Activated T-cell treated with anti-CD3 and anti-CD28 coated beads, Interleukin-2, amount 50 U/mL, for 72 hours (primary cell): ENCODE results near the gene SPATA3. TPM values are rescaled to one million over a fixed set of nuclear protein-coding genes. Genes with fewer than 3 reads are reported as not detected.
A peak's percentile ranks its signal among the peaks of the same experiment; 100 is the strongest.

ENCODE experiments used
- ATAC-seq, 2 donors: fragments of 150-1000 bp; cut with Tn5 transposase; replicated peaks in 1 of 2; 2 replicates each; pipeline ENCODE4 v1.10.0; 2021; ENCODE audit warnings: moderate library complexity in 2 of 2, mild to moderate bottlenecking in 1 of 2
- DNase-seq, 2 donors: peaks; one replicate each; pipeline ENCODE4 v3.0.0; 2021 to 2022; ENCODE audit warnings: mixed read lengths in 1 of 2
- H3K27ac Mint-ChIP-seq: one replicate; pipeline ENCODE4 v1.8.0; 2022; ENCODE audit warnings: mild to moderate bottlenecking, moderate library complexity, mixed read lengths
- H3K27me3 Mint-ChIP-seq: one replicate; pipeline ENCODE4 v1.8.0; 2022; ENCODE audit warnings: low read depth, mixed read lengths
- H3K36me3 Mint-ChIP-seq, 2 donors: one replicate each; pipeline ENCODE4 v1.8.0; 2022; ENCODE audit warnings: mixed read lengths in 2 of 2, mild to moderate bottlenecking in 1 of 2; ENCODE audit not compliant: insufficient read depth in 2 of 2
- H3K4me1 Mint-ChIP-seq: one replicate; pipeline ENCODE4 v1.8.0; 2022; ENCODE audit warnings: low read depth, mixed read lengths
- H3K4me3 Mint-ChIP-seq, 2 donors: one replicate each; pipeline ENCODE4 v1.8.0; 2022; ENCODE audit warnings: mild to moderate bottlenecking in 2 of 2, mixed read lengths in 2 of 2, moderate library complexity in 2 of 2
- H3K9me3 Mint-ChIP-seq, 2 donors: one replicate each; pipeline ENCODE4 v1.8.0; 2022; ENCODE audit warnings: mixed read lengths in 2 of 2
- total RNA-seq, 2 donors: library from RNA; stranded (reverse); gene quantifications; one replicate each; pipeline ENCODE4 v1.2.3, GENCODE V29; 2022

Gene SPATA3
- total RNA-seq, 2 donors from 2014 or later = 1.9 to 2.3 TPM

DNA sequence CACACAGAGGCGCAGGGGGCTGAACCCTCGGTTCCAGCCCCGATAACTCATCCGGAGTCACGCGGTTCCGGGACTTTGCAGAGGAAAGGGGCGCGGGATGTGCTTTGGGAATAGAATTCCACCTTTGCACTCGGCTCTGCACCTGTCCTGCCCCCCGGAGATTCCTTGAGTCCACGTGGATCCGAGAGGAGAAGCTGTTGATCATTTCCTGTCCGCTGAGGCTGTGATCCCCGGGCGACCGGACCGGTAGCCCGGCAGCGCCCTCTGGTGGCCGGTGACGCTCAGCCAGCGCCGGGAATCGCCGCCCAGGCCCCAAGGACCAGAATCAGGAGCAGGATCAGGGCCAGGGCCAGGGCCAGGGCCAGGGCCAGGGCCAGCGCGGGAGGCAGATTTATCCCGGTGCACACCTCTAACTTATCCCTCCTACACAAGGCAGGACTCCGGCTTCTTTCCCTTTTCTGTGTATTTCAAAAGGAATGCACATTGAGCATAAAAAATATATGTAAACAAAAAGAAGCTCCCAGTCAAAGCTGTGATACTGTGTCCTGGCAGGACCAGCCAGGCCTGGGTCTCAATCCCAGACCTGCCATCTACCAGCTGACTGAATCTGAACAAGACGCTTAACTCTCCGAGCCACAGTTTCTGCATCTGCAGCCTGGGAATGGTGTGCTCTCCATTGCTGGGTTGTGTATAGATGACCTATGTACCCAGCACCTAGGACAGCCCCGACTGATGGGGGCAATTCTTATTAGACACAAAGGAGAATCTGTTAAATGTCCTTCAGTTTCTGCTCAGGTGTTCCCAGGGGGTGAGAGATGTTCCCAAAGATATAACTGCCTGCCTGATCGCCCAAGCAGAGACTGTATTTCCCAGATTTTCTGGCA lies 8.5 kb upstream of the SPATA3 start:
- peak; percentile 81 to 90 for DNase-seq
- H3K27ac Mint-ChIP-seq = no peak overlapping the region
- peak; percentile 24 to 50 for ATAC-seq
- H3K36me3 Mint-ChIP-seq = peaks cover 1 to 2% of the 10 kb centered on the region in 2 donors
- H3K4me1 Mint-ChIP-seq = peaks cover 44% of the 10 kb centered on the region
- peaks cover 21% of the 10 kb centered on the region for H3K27me3 Mint-ChIP-seq
- no peaks in the 10 kb centered on the region for H3K9me3 Mint-ChIP-seq
- peak overlapping the region; percentile 73 to 77 for H3K4me3 Mint-ChIP-seq

DNA sequence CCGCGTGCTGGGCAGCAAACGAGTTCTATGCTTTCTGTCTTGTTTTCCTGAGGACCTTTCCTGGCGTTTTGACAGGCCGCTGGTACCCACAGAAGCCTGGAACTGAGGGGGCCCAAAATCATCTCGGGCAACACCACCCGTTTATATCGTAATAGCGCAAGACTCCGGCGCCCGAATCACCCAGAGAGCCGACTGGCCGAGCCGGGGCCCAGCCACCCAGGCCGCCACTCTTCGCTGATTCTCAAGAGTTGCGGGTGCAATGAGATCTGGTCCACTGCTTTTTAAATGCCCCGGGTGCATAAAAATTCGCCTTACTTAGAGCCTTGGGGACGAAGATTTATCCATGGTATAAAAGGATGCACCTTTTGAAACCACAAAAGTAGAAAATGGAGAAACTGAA lies 6.2 kb upstream of the SPATA3 start:
- ATAC-seq = no peak
- no peak for DNase-seq
- Mint-ChIP-seq H3K27me3 (peaks cover 21% of the 10 kb centered on the region), H3K4me3 (no peak overlapping the region), H3K27ac (no peak overlapping the region), H3K9me3 (no peaks in the 10 kb centered on the region), H3K4me1 (peaks cover 23% of the 10 kb centered on the region), H3K36me3 (peaks cover 0 to 2% of the 10 kb centered on the region in 2 donors)

DNA sequence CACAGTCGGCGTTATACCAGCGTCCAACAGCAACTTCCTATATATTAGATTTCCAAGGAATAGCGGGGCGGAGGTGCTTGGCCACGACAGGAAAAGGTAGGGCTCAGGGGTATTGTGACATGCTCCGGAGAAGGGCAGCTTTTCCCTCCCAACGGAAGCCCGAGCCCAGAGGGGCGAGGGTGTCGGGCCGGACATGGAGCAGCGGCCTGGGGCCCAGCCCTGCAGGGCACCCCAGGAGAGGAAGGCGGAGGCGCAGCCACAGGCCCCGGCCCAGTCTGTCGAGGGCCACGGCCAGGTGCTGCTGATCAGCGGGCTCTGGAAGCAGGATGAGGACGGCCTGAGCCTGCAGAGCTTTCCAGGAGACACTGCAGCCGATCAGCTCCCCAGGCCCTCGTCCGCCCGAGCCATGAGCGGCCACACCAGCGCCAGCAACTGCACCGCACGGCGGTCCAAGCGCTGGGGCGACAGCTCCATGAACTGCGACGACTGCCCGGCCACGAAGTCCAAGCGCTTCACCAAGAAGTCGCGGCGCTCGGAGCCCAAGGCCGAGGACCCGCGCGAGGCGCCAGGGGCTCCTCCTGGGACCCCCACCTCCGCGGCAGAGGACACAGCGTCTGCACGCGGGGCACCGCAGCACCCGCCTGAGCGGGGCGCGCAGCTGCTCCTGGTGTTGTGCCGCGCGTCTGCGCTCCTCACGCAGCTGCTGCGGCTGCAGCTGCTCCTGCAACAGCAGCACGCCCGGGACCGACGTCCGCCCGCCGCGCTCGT lies 5.6 kb upstream of the SPATA3 start:
- Mint-ChIP-seq H3K36me3 (peaks cover 0 to 2% of the 10 kb centered on the region in 2 donors), H3K27me3 (peaks cover 25% of the 10 kb centered on the region), H3K27ac (no peak overlapping the region), H3K4me1 (peaks cover 18% of the 10 kb centered on the region), H3K9me3 (no peaks in the 10 kb centered on the region), H3K4me3 (no peak overlapping the region)
- DNase-seq (no peak), ATAC-seq (no peak)

DNA sequence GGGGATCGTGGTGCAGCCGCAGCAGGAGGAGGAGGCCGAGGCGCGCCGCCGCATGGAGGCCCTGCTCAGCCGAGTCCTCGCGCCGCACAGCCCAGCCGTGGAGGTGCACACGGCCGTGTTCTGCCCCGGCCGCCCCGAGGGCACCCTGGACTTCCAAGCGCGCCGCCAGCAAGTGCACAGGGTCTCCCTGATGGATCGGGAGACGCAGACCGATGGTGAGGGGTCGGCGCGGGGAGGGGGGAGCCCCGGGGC lies 5.1 kb upstream of the SPATA3 start:
- Mint-ChIP-seq H3K9me3 (no peaks in the 10 kb centered on the region), H3K4me3 (no peak overlapping the region), H3K4me1 (peaks cover 13% of the 10 kb centered on the region), H3K36me3 (peaks cover 0 to 2% of the 10 kb centered on the region in 2 donors), H3K27ac (no peak overlapping the region), H3K27me3 (peaks cover 29% of the 10 kb centered on the region)
- ATAC-seq = no peak
- no peak for DNase-seq

DNA sequence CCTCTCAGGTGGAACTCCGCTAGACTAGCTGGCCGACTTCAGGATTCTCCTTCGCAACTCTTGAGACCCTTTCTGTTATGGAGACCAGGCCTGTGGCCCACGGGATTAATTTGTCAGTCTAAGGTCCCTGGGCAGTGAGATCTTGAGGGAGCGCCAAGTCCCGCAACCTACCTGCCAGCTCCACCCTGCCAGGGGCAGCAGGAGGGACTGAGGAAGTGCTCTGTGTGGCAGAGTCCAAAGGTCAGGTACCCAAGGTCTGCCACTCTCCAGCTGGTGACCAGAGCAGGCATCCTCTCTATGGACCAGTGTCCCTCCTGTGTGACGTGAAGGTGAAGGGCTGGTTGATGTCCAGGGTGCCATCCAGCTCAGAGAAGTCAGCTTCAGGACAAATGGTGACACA lies 4.3 kb upstream of the SPATA3 start:
- H3K27ac Mint-ChIP-seq = no peak overlapping the region
- no peak overlapping the region for H3K4me3 Mint-ChIP-seq
- H3K9me3 Mint-ChIP-seq = no peaks in the 10 kb centered on the region
- no peaks in the 10 kb centered on the region for H3K36me3 Mint-ChIP-seq
- DNase-seq (no peak), ATAC-seq (no peak)
- peaks cover 33% of the 10 kb centered on the region for H3K27me3 Mint-ChIP-seq
- peaks cover 6% of the 10 kb centered on the region for H3K4me1 Mint-ChIP-seq

DNA sequence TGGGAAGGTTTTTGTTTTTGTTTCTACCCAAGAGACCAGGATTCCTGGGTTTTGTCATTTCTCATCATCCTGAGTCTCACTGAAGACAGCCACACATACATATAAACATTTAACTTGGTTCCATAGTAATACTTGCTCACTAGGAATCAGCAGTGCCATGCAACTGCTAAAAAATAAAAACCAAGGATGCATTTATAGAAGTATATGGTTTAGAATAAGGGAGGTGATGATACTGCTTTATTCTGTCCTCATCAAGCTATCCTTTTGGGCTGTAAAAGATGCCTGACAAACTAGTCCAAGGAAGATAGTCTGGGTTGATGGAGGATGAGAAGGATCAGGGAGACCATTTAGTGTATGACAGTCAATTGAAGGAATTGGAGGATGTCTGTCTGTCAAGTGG lies 740 bp downstream of the SPATA3 start:
- Mint-ChIP-seq H3K36me3 (peaks cover 3% of the 10 kb centered on the region in 2 donors), H3K4me1 (no peaks in the 10 kb centered on the region), H3K4me3 (no peak overlapping the region), H3K9me3 (peaks cover 1 to 4% of the 10 kb centered on the region in 2 donors), H3K27ac (no peak overlapping the region), H3K27me3 (peaks cover 57% of the 10 kb centered on the region)
- DNase-seq (no peak), ATAC-seq (no peak)

DNA sequence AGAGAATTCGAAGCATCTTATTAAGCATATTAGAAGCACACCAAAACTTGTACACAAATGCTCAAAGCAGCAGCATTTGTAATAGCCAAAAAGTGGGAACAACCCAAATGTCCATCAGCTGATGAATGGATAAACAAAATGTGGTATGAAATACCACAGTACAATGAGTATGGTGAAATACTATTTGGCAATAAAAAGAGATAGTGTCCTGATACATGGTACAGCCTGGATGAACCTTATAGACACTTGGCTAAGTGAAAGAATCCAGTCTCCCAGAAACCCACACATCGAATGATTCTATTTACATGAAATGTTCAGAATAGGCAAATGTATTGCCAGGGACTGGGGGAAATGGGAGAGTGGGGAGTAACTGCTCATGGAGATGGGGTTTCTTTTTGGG lies 3.0 kb downstream of the SPATA3 start:
- ATAC-seq (no peak), DNase-seq (no peak)
- Mint-ChIP-seq H3K4me3 (no peak overlapping the region), H3K9me3 (peaks cover 1 to 4% of the 10 kb centered on the region in 2 donors), H3K4me1 (no peaks in the 10 kb centered on the region), H3K27ac (no peak overlapping the region), H3K27me3 (peaks cover 56% of the 10 kb centered on the region), H3K36me3 (peaks cover 3 to 4% of the 10 kb centered on the region in 2 donors)

DNA sequence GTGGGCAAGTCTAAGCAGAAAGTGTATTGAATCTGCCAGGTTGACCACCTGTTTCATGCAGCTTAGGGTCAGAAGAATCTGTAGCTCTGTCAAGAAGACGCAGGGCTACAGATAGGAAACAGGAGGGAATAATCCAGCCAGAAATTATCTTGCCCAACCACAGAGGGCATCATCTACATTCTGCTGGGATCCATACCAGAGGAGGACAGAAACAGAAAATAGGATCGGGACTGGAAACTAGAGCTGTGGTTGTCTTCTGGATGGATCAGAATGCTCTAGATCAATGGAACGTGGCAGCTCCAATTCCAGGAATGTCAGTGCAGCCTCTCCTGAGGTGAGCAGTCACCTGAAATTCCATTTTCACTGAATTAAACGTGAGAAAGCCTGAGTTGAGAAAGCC lies 3.6 kb downstream of the SPATA3 start:
- H3K27me3 Mint-ChIP-seq = peaks cover 56% of the 10 kb centered on the region
- no peak for DNase-seq
- peaks cover 3 to 4% of the 10 kb centered on the region in 2 donors for H3K9me3 Mint-ChIP-seq
- peaks cover 3 to 6% of the 10 kb centered on the region in 2 donors for H3K36me3 Mint-ChIP-seq
- no peaks in the 10 kb centered on the region for H3K4me1 Mint-ChIP-seq
- ATAC-seq = no peak
- H3K4me3 Mint-ChIP-seq = no peak overlapping the region
- H3K27ac Mint-ChIP-seq = no peak overlapping the region

DNA sequence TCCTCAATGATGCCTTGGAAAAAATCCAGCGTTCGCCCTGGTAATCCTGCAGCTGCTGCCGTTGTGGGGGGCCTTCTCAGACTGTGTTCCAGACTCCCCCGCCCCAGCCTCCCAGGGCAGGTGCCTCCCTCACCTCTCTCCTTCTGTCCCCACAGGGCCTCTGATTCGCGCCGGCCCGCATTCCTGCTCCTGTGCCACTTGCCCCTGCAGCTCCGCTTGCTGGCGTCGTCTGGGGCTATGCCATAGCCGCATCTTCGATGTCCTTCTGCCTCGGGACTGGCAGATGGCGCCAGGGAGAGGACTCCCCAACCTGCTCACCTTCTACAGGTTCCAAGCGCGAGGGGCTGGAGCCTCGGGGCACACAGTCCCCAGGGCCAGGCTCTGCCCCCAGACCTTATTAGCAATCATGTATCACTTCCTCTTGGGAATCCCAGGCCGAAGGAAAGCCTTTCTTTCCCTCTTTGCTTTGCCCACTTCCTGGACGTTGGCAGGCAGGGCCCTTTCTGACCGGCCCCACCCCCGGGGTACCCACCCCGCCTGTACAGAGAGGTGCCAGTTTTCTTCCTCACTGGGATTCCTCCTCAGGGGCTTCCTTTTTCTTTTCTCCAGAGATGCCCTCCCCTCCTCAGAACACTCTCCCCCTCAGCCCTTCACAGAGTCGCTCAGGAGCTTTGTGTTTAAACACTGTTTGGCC lies 4.4 kb downstream of the SPATA3 start:
- Mint-ChIP-seq H3K27me3 (peaks cover 50% of the 10 kb centered on the region), H3K4me1 (no peaks in the 10 kb centered on the region), H3K36me3 (peaks cover 10 to 12% of the 10 kb centered on the region in 2 donors), H3K4me3 (no peak overlapping the region), H3K9me3 (peaks cover 8 to 11% of the 10 kb centered on the region in 2 donors), H3K27ac (no peak overlapping the region)
- DNase-seq (no peak), ATAC-seq (no peak)

DNA sequence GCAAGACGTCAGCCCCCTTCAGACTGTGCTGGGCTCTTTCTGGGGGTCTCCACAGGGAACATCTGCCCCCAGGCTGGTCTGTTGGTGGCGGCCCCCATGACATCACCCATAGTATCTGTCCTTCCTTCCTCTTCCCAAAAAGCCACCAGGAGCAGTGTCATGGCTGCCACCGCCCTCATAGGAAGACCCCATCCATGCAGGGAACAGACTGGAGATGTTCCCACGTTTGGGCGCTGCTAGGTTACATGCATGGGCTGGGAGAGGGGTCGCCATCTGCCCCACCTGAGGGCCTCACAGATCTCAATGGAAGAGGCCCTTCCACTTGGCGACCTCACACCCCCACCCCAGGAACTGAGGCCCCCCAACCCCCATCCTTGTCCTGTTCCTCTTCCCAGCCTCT lies 5.1 kb downstream of the SPATA3 start:
- no peaks in the 10 kb centered on the region for H3K4me1 Mint-ChIP-seq
- DNase-seq (no peak), ATAC-seq (no peak)
- H3K27ac Mint-ChIP-seq = no peak overlapping the region
- H3K36me3 Mint-ChIP-seq = peaks cover 13 to 15% of the 10 kb centered on the region in 2 donors
- no peak overlapping the region for H3K4me3 Mint-ChIP-seq
- peaks cover 11 to 13% of the 10 kb centered on the region in 2 donors for H3K9me3 Mint-ChIP-seq
- H3K27me3 Mint-ChIP-seq = peaks cover 47% of the 10 kb centered on the region

DNA sequence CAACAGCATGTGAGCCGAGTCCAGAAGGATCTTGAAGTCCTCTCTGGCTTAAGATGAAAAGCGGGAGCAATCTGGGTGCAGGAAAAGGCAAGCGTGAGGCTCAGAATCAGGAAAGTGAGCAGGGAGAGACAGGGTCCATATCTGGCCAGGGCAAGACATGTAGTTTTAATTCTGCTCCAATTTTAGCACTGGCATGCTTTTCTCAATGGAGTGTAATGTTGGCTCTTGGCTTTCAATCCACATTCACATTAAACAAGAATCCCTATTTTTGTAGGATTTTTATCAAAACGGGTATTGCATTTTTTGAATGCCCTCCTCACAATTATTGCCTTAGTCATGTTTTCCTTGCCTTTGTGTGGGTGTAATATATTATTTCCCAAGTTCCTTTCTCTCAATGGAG lies 6.0 kb downstream of the SPATA3 start:
- Mint-ChIP-seq H3K27ac (no peak overlapping the region), H3K4me1 (no peaks in the 10 kb centered on the region), H3K9me3 (peaks cover 11% of the 10 kb centered on the region in 2 donors), H3K36me3 (peaks cover 11 to 15% of the 10 kb centered on the region in 2 donors), H3K4me3 (no peak overlapping the region), H3K27me3 (peaks cover 40% of the 10 kb centered on the region)
- ATAC-seq (no peak), DNase-seq (no peak)

DNA sequence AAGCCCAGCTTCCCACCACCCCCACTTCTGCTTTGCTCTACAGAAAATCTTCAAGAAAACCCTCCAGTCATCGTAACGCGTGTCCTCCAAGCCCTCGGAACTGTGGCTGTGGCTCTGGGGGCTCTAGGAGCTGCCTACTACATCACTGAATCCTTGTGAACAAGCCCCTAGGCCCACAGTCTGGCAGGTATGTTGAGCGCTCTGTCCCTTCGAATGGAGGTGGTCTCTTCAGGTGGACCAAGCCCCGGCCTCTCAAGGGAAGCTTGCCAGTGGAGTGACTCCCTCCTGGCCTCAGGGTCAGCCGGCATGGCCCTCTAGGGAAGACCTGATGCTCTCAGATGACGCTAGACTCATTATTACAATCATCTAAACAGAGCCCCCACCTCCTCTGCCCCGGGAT lies 6.7 kb downstream of the SPATA3 start:
- DNase-seq (no peak), ATAC-seq (no peak)
- Mint-ChIP-seq H3K4me1 (no peaks in the 10 kb centered on the region), H3K9me3 (peaks cover 9% of the 10 kb centered on the region in 2 donors), H3K4me3 (no peak overlapping the region), H3K36me3 (peaks cover 9 to 12% of the 10 kb centered on the region in 2 donors), H3K27me3 (peaks cover 36% of the 10 kb centered on the region), H3K27ac (no peak overlapping the region)

DNA sequence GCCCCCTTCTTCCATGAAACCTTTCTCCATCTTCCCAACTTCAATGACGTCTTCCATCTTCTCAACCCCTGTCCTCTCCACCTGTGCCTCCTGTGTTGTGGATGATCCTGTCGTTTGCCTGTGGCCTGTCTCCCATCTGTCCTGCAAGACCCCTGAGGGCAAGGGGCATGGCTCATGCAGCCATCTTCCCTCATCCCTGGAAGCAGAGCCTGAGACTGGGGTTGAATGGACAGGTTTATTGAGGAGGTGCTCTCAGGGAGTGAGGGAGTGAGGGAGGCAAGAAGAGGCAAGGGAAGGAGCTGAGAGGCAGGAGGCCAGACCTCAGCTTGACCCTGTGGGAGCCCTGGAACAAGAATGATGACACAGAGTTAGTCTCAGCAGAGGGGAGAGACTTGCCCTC lies 7.3 kb downstream of the SPATA3 start:
- no peak for DNase-seq
- Mint-ChIP-seq H3K4me1 (no peaks in the 10 kb centered on the region), H3K9me3 (peaks cover 9% of the 10 kb centered on the region in 2 donors), H3K4me3 (no peak overlapping the region), H3K27me3 (peaks cover 40% of the 10 kb centered on the region), H3K27ac (no peak overlapping the region), H3K36me3 (peaks cover 9 to 12% of the 10 kb centered on the region in 2 donors)
- no peak for ATAC-seq
